Measurements from ENCODE around the gene DRD2.

DRD2 gene

GRCh38 chr11:113363406-113363805 lies 111.8 kb downstream of the DRD2 start:
- no peak for DNase-seq

All from NCI-H69 (cell line).